GM06990 (cell line): ENCODE data around the gene EXOC3L4.

Source experiments
- DNase-seq: peaks from one replicate; pipeline ENCODE4 v3.0.0-alpha.2; 2011; ENCODE audit not compliant: insufficient read length; ENCODE audit errors: extremely low read depth
- H3K27me3 ChIP-seq: replicated peaks from 2 replicates; pipeline ENCODE4 v1.6.0; 2011; ENCODE audit warnings: low read length; ENCODE audit not compliant: control insufficient read depth, insufficient read depth
- H3K36me3 ChIP-seq: 2 replicates; pipeline ENCODE4 v1.5.1; 2011; ENCODE audit warnings: low read length; ENCODE audit not compliant: control insufficient read depth, insufficient read depth
- H3K4me3 ChIP-seq: replicated peaks from 2 replicates; pipeline ENCODE4 v1.5.1; 2011; ENCODE audit warnings: low read depth, mild to moderate bottlenecking, control low read depth, low read length
- CTCF ChIP-seq: IDR thresholded peaks from 2 replicates; pipeline ENCODE4 v1.5.1; 2011; ENCODE audit warnings: low read length, control low read depth, mild to moderate bottlenecking, inconsistent platforms; ENCODE audit not compliant: insufficient read depth, poor library complexity, severe bottlenecking

The EXOC3L4 gene

GRCh38 chr14:103124501-103125001 is 30.0 kb downstream of the EXOC3L4 start:
- Histone ChIP-seq H3K36me3 (peaks cover 3% of the 10 kb centered on the region), H3K27me3 (no peaks in the 10 kb centered on the region), H3K4me3 (peak overlapping the region; percentile 72)
- no peak for DNase-seq
- TF ChIP-seq CTCF: no peak

- no peak for TF ChIP-seq CTCF
- DNase-seq: no peak
- H3K27me3 ChIP-seq: no peaks in the 10 kb centered on the region
- H3K4me3 ChIP-seq: no peak overlapping the region
- H3K36me3 ChIP-seq: peaks cover 7% of the 10 kb centered on the region
These were observed 30.9 kb downstream of the EXOC3L4 start for GRCh38 chr14:103125098-103126070.

GRCh38 chr14:103126088-103126872 is 31.8 kb downstream of the EXOC3L4 start:
- Histone ChIP-seq H3K36me3 (peaks cover 9% of the 10 kb centered on the region), H3K27me3 (no peaks in the 10 kb centered on the region), H3K4me3 (no peak overlapping the region)
- no peak for TF ChIP-seq CTCF
- DNase-seq: no peak

- Histone ChIP-seq H3K36me3 (peaks cover 9% of the 10 kb centered on the region), H3K27me3 (no peaks in the 10 kb centered on the region), H3K4me3 (no peak overlapping the region)
- no peak for DNase-seq
- TF ChIP-seq CTCF: no peak
These were observed 32.4 kb downstream of the EXOC3L4 start for GRCh38 chr14:103126873-103127304.

GRCh38 chr14:103127356-103127755 is 32.8 kb downstream of the EXOC3L4 start:
- peaks cover 9% of the 10 kb centered on the region for H3K36me3 ChIP-seq
- H3K4me3 ChIP-seq: no peak overlapping the region
- DNase-seq: no peak
- TF ChIP-seq CTCF: no peak
- no peaks in the 10 kb centered on the region for H3K27me3 ChIP-seq
